K562 (cell line): ENCODE data around the gene B3GALT5.

Experiments
- CBX5 ChIP-seq: IDR thresholded peaks from 2 replicates; pipeline ENCODE4 v1.6.1; 2014; ENCODE audit warnings: low read depth, borderline replicate concordance
- CTCF ChIP-seq, 3 experiments: IDR thresholded peaks in 2 of 3; conservative IDR thresholded peaks in 1 of 3; 2 replicates each; pipeline ENCODE4 v1.5.1; 2011 to 2012; ENCODE audit warnings: low read length in 3 of 3, mild to moderate bottlenecking in 3 of 3, control low read depth in 2 of 3, improper control_type of control experiment in 1 of 3, inconsistent platforms in 1 of 3, low read depth in 1 of 3, mixed read lengths in 1 of 3, moderate library complexity in 1 of 3; ENCODE audit not compliant: insufficient read depth in 2 of 3
- EP300 ChIP-seq: IDR thresholded peaks from 2 replicates; pipeline ENCODE4 v1.6.1; 2012; ENCODE audit warnings: low read length, improper control_type of control experiment
- EZH2 ChIP-seq: IDR thresholded peaks from 2 replicates; pipeline ENCODE4 v1.6.1; 2012; ENCODE audit warnings: low read depth, mild to moderate bottlenecking, inconsistent platforms, low read length, borderline replicate concordance
- REST ChIP-seq, 2 experiments: fragments of 450-650 bp; formaldehyde crosslinking in 1 of 2; IDR thresholded peaks; 2 replicates each; pipeline versions ENCODE4 v1.4.0 to v1.6.1; 2014 to 2020; ENCODE audit warnings: mild to moderate bottlenecking in 2 of 2, borderline replicate concordance in 1 of 2, low read depth in 1 of 2
- TBP ChIP-seq: optimal IDR thresholded peaks from 2 replicates; pipeline ENCODE3; 2011; ENCODE audit warnings: low read depth, low read length, improper control_type of control experiment
- ZBTB8A ChIP-seq: fragments of 450-650 bp; IDR thresholded peaks from 2 replicates; pipeline ENCODE4 v1.6.1; 2018; ENCODE audit warnings: mild to moderate bottlenecking, moderate library complexity; ENCODE audit not compliant: partially characterized antibody

GRCh38 chr21:39669976-39670661 is 57.4 kb downstream of the B3GALT5 start:
- no peak for TF ChIP-seq TBP
- TF ChIP-seq CBX5 = no peak
- no peak for TF ChIP-seq EP300
- TF ChIP-seq EZH2 = no peak
- no peak for TF ChIP-seq REST (IDR thresholded peaks at IDR 0.05; ENCODE audit: borderline replicate concordance)
- no peak for TF ChIP-seq REST (CRISPR knock-in tag; IDR thresholded peaks at IDR 0.05; ENCODE audit: low read depth)
- TF ChIP-seq CTCF (IDR thresholded peaks at IDR 0.05 in 2 of 3, conservative IDR thresholded peaks at IDR 0.05 in 1 of 3; ENCODE audit: insufficient read depth in 2 of 3, low read depth in 1 of 3, low read length in 3 of 3) = no peak
- no peak for TF ChIP-seq ZBTB8A
